ENCODE measurements around the gene SESN1. TPM values are rescaled to one million over a fixed set of nuclear protein-coding genes. Genes with fewer than 3 reads are reported as not detected.

The SESN1 gene
- polyA plus RNA-seq, 2 of the 4 experiments (the other 2 are of a cell fraction), result 7.9 to 13.9 TPM

GRCh38 chr6:108998485-108998884, 96.2 kb downstream of the SESN1 start:
- CTCF ChIA-PET, result no interaction called here
- ATAC-seq (no peak), FAIRE-seq (no peak), DNase-seq (ENCODE audit: low read depth in 1 of 2, low spot score in 1 of 2) (no peak)
- Histone ChIP-seq H3K4me1 (peaks cover 5% of the 10 kb centered on the region; the same call in 1 of the 3 replicates), H3K4me2 (no peak overlapping the region), H3K27ac (no peak overlapping the region), H3K9me3 (no peaks in the 10 kb centered on the region), H3K4me3 (no peak overlapping the region)
- POLR2A ChIA-PET, result no interaction called here
- TF ChIP-seq FOSL2 (IDR thresholded peaks at IDR 0.05), result no peak
- TF ChIP-seq FOSL2 (CRISPR knock-in tag; IDR thresholded peaks at IDR 0.05), result 0 out of 2 replicates have a peak, but pooled peaks have one; percentile 14
- TF ChIP-seq FOXS1 (CRISPR knock-in tag; IDR thresholded peaks at IDR 0.05), result no peak
- no peak for TF ChIP-seq ZNF302 (CRISPR knock-in tag; IDR thresholded peaks at IDR 0.05)
- 91% methylated on average over 3 of the region's 3 CpGs for WGBS (ENCODE audit: missing lambda C conversion rate)

GRCh38 chr6:108996208-108996607, 98.4 kb downstream of the SESN1 start:
- ChIA-PET POLR2A (no interaction called here), CTCF (no interaction called here)
- Histone ChIP-seq H3K4me3 (no peak overlapping the region), H3K27ac (no peak overlapping the region), H3K4me1 (no peaks in the 10 kb centered on the region), H3K9me3 (no peaks in the 10 kb centered on the region), H3K4me2 (no peak overlapping the region)
- 96% methylated on average over 1 of the region's 1 CpG for WGBS (ENCODE audit: missing lambda C conversion rate)
- DNase-seq (ENCODE audit: low read depth in 1 of 2, low spot score in 1 of 2) (no peak), FAIRE-seq (no peak), ATAC-seq (no peak)
- TF ChIP-seq ESRRA (IDR thresholded peaks at IDR 0.05; ENCODE audit: borderline replicate concordance, low read length), result no peak
- TF ChIP-seq ATOH8 (CRISPR knock-in tag; IDR thresholded peaks at IDR 0.05; ENCODE audit: low read depth), result no peak
- no peak for TF ChIP-seq FOSL2 (IDR thresholded peaks at IDR 0.05)
- no peak for TF ChIP-seq FOSL2 (CRISPR knock-in tag; IDR thresholded peaks at IDR 0.05)
- no peak for TF ChIP-seq RFX5 (IDR thresholded peaks at IDR 0.05)
- TF ChIP-seq POLR2AphosphoS2 (conservative IDR thresholded peaks at IDR 0.05; ENCODE audit: low read length), result no peak
- no peak for TF ChIP-seq RNF2 (IDR thresholded peaks at IDR 0.05; ENCODE audit: borderline replicate concordance, low read depth)
- no peak for TF ChIP-seq JUN (IDR thresholded peaks at IDR 0.05)
- no peak for TF ChIP-seq POLR2A (IDR thresholded peaks at IDR 0.05; ENCODE audit: low read length)
- TF ChIP-seq SREBF2 (IDR thresholded peaks at IDR 0.05), result no peak

- FAIRE-seq (no peak), ATAC-seq (no peak), DNase-seq (ENCODE audit: low read depth in 1 of 2, low spot score in 1 of 2) (no peak)
- ChIA-PET CTCF (no interaction called here), POLR2A (no interaction called here)
- no peak overlapping the region for H3K4me3 ChIP-seq
- H3K27ac ChIP-seq, result no peak overlapping the region
- H3K4me2 ChIP-seq, result no peak overlapping the region
- no peaks in the 10 kb centered on the region for H3K9me3 ChIP-seq
- H3K4me1 ChIP-seq, result no peaks in the 10 kb centered on the region
- TF ChIP-seq KDM1A (IDR thresholded peaks at IDR 0.05; ENCODE audit: low read depth) (no peak), PBX3 (IDR thresholded peaks at IDR 0.05) (no peak), CTCF (IDR thresholded peaks at IDR 0.05) (no peak), HMGXB4 (CRISPR knock-in tag; IDR thresholded peaks at IDR 0.05; ENCODE audit: borderline replicate concordance) (no peak), CHD4 (IDR thresholded peaks at IDR 0.05; ENCODE audit: borderline replicate concordance) (no peak), TP53 (CRISPR knock-in tag; IDR thresholded peaks at IDR 0.05) (no peak), SREBF2 (IDR thresholded peaks at IDR 0.05) (no peak), ZNF302 (CRISPR knock-in tag; IDR thresholded peaks at IDR 0.05) (no peak), RAD21 (conservative IDR thresholded peaks at IDR 0.05 in 1 of 2, IDR thresholded peaks at IDR 0.05 in 1 of 2) (no peak), FOSL2 (IDR thresholded peaks at IDR 0.05) (no peak), FOSL2 (CRISPR knock-in tag; IDR thresholded peaks at IDR 0.05) (no peak), ZC3H11A (IDR thresholded peaks at IDR 0.05) (no peak), HOXA7 (CRISPR knock-in tag; IDR thresholded peaks at IDR 0.05) (no peak), BCL3 (IDR thresholded peaks at IDR 0.05) (no peak), NFE2L2 (conservative IDR thresholded peaks at IDR 0.05; ENCODE audit: low read length) (no peak), ELK1 (IDR thresholded peaks at IDR 0.05; ENCODE audit: low read depth, low read length) (no peak)
These were observed 99.3 kb downstream of the SESN1 start for GRCh38 chr6:108995296-108995695.
